ENCODE measurements around the gene SHMT2. TPM values are rescaled to one million over a fixed set of nuclear protein-coding genes. Genes with fewer than 3 reads are reported as not detected.
"Not testable (repeated sequence)": the region's sequence is repeated elsewhere in the genome, so short reads cannot be mapped to it uniquely, and the experiment has no call there.

The SHMT2 gene
- total RNA-seq, 2 experiments from 2014 or later, result 436 to 487 TPM

DNA sequence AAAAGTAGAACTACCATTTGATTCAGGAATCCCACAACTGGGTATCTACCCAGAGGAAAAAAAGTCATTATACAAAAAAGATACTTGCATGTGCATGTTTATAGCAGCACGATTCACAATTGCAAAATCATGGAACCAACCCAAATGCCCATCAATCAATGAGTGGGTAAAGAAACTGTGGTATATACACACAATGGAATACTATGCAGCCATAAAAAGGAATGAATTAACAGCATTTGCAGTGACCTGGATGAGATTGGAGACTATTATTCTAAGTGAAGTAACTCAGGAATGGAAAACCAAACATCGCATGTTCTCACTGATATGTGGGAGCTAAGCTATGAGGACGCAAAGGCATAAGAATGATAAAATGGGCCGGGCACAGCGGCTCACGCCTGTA lies 46.7 kb downstream of the SHMT2 start:
- CTCF ChIA-PET, result interaction anchor here (0.7 to 1.5 kb wide), 3 partner anchors 10 to 62 kb away, joined by 3 to 4 read pairs (median 4); no protein-coding TSS in a partner anchor
- H3K27ac Mint-ChIP-seq; DNase-seq; ATAC-seq; H3K27me3 Mint-ChIP-seq; H3K9me3 Mint-ChIP-seq (ENCODE audit: low read depth); H3K4me3 Mint-ChIP-seq; POLR2A ChIA-PET; intact Hi-C loops (cut with DNase I, micrococcal nuclease): not testable (repeated sequence)
- peaks cover 24% of the 10 kb centered on the region for H3K4me1 Mint-ChIP-seq
- peaks cover 36% of the 10 kb centered on the region for H3K36me3 Mint-ChIP-seq (ENCODE audit: low read depth)

DNA sequence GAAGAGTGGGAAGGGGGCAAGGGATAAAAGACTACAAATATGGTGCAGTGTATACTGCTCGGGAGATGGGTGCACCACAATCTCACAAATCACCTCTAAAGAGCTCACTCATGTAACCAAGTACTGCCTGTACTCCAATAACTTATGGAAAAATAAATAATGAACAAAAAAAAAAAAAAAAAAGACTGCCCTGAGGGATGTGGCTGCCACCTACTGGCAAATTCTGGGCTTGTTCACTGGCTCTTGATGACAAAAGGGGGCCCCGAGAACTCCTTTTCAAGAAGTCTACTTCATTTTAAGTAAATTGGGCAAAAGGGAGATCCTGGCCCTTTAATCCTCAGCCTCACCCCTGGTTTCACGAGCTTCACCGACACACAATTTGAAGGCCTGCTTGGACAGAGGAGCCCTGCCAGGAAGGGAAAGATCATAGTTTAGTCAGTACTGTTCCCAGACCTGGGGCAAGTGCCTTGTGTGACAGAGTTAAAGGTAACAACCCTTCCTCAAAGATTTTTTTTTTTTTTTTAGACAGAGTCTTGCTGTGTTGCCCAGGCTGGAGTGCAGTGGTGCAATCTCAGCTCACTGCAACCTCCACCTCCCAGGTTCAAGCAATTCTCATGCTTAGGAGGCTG lies 47.5 kb downstream of the SHMT2 start:
- Mint-ChIP-seq H3K4me3 (no peak overlapping the region), H3K4me1 (peaks cover 24% of the 10 kb centered on the region), H3K27ac (no peak overlapping the region), H3K36me3 (ENCODE audit: low read depth) (peaks cover 39% of the 10 kb centered on the region), H3K9me3 (ENCODE audit: low read depth) (no peaks in the 10 kb centered on the region), H3K27me3 (no peaks in the 10 kb centered on the region)
- POLR2A ChIA-PET, result no interaction called here
- CTCF ChIA-PET, result interaction anchor here (0.7 to 2.4 kb wide), 6 partner anchors 9 to 181 kb away, joined by 3 to 10 read pairs (median 4); no protein-coding TSS in a partner anchor
- intact Hi-C loops (cut with DNase I, micrococcal nuclease), result no loop called here
- ATAC-seq, result no peak
- peak; percentile 51 for DNase-seq

DNA sequence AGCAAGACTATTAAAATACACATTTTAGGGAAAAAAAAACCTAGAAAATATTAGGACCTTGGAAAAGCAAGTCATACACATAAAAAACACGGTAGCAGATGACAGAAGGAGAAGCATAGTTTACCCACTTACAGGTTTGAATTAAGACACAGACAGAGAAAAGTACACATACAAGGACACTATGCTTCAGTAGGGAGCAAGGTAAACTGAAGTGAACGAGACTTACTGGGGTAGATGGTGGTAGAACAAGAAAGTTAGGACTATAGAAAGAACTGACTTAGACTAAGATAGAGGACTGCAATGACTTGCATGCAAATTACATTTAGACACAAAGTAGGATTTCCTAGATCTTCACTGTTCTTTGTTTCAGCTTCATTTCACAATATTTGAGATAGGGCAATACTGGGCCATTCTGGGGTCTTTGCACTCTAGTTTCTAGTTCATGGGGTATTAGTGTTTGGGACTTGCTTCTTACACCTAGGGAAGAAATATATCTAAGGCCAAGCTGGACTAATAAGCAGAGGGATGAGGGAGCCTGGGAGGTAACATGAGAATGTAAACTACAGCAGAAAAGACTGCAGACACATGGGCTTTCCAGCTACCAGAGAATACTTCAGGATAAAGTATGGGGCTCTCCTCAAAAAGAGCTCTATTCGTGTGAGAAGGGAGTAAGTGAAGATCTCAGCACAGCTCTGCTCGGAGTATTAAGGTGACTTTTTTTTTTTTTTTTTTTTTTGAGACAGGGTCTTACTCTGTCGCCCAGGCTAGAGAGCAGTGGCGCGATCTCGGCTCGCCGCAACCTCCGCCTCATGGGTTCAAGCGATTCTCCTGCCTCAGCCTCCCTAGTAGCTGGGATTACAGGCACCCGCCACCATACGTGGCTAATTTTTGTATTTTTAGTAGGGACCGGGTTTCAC lies 49.2 kb downstream of the SHMT2 start:
- intact Hi-C loops (cut with DNase I, micrococcal nuclease), result no loop called here
- ChIA-PET CTCF (interaction anchor here (1.3 to 2.6 kb wide), 3 partner anchors 11 to 180 kb away, joined by 5 to 10 read pairs (median 10); partner anchors contain the start of gene GLI1), POLR2A (interaction anchor here (0.5 kb wide), 1 partner anchor 215 kb away, joined by 7 read pairs; no protein-coding TSS in a partner anchor)
- Mint-ChIP-seq H3K27ac (peak overlapping the region; percentile 30), H3K4me1 (peaks cover 24% of the 10 kb centered on the region), H3K4me3 (no peak overlapping the region), H3K36me3 (ENCODE audit: low read depth) (peaks cover 46% of the 10 kb centered on the region), H3K27me3 (no peaks in the 10 kb centered on the region), H3K9me3 (ENCODE audit: low read depth) (no peaks in the 10 kb centered on the region)
- ATAC-seq (no peak), DNase-seq (no peak)

DNA sequence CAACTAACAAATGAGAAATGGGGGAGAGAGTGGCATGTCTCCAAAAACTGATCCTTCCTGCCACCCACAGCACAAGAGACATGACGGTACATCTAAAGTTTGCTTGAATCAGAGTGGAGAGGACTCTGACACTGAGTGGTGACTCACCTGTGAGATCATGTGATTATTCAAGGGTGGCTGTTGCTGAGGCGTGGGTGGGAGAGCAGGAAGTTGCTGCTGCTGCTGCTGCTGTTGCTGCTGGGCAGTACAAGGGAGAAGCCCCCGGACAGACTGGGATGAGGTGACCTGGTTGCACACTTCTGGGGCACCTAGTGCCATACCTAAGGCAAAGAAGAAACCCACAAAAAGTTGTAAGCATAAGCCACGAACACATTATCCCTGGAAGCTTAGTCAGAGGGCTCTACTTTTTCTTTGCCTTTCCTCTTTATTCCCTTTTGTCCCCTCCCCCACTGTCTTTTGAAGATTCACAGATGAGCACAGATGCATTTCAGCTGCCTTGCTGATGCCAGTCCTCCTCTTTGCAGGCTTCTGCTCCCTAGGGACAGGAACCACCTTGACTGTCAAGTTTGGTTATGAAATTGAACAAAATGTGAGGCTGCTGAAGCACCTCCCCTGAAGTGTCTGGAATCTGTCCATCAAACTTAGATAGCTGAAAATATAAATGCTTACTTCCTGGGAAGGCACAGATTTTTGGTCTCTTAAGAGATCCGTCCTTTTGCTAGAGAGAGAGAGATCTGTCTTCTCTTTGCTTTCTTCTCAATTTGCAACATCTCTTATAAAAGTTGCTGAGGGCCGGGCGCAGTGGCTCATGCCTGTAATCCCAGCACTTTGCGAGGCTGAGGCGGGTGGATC lies 50.9 kb downstream of the SHMT2 start:
- ChIA-PET CTCF (interaction anchor here (0.6 to 2.6 kb wide), 7 partner anchors 10 to 123 kb away, joined by 3 to 10 read pairs (median 4); no protein-coding TSS in a partner anchor), POLR2A (no interaction called here)
- Mint-ChIP-seq H3K4me3 (peak overlapping the region; percentile 69), H3K4me1 (peaks cover 23% of the 10 kb centered on the region), H3K9me3 (ENCODE audit: low read depth) (no peaks in the 10 kb centered on the region), H3K27ac (peak overlapping the region; percentile 94), H3K36me3 (ENCODE audit: low read depth) (peaks cover 42% of the 10 kb centered on the region), H3K27me3 (no peaks in the 10 kb centered on the region)
- DNase-seq (peak; percentile 88), ATAC-seq (peak; percentile 99)
- intact Hi-C loops (cut with DNase I, micrococcal nuclease), result loop anchor here (1.0 kb wide), 5 partner anchors 37 to 267 kb away; partner anchors contain the start of genes R3HDM2 (in 2 of the 2), DCTN2 (in 1 of the 2) and GLI1 (in 1 of the 2)

DNA sequence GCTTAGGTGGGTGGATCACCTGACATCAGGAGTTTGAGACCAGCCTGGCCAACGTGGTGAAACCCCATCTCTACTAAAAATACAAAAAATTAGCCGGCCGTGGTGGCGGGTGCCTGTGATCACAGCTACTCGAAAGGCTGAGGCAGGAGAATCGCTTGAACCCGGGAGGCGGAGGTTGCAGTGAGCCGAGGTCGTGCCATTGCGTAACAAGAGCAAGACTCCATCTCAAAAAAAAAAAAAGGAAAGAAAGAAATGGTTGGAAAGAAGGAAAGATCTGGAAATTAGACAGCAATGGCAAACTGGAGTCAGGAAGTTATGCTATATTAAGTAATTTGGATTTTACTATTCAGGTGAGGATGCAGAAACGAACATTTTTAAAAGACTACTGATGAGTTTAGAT lies 52.6 kb downstream of the SHMT2 start:
- POLR2A ChIA-PET; H3K27ac Mint-ChIP-seq; H3K27me3 Mint-ChIP-seq; H3K9me3 Mint-ChIP-seq (ENCODE audit: low read depth); ATAC-seq; intact Hi-C loops (cut with DNase I, micrococcal nuclease); DNase-seq; H3K4me3 Mint-ChIP-seq: not testable (repeated sequence)
- Mint-ChIP-seq H3K4me1 (peaks cover 21% of the 10 kb centered on the region), H3K36me3 (ENCODE audit: low read depth) (peaks cover 38% of the 10 kb centered on the region)
- CTCF ChIA-PET, result interaction anchor here (1.4 kb wide), 1 partner anchor 170 kb away, joined by 4 read pairs; no protein-coding TSS in a partner anchor

Small RNA genes lying within 50 kb of the gene (microRNA-seq; reads per million reads assigned to microRNA genes)
- 1.1 reads per million for gene MIR1228 (ENCODE audit: borderline replicate concordance)

Other genes starting within 250 kb of the SHMT2 start
- gene ZBTB39, start 223.2 kb upstream of the SHMT2 start, total RNA-seq, result 1 to 10 TPM; 6.4 to 6.6 TPM
- gene TAC3, start 213.2 kb upstream of the SHMT2 start, total RNA-seq, result under 1 TPM; 0.37 to 0.63 TPM
- gene MYO1A, start 179.6 kb upstream of the SHMT2 start, total RNA-seq, result 1 to 10 TPM; 2.4 to 2.6 TPM
- 10 to 100 TPM; 79.0 to 81.1 TPM for gene NEMP1, start 150.9 kb upstream of the SHMT2 start, total RNA-seq
- 10 to 100 TPM; 46.8 to 48.6 TPM for gene NAB2, start 140.6 kb upstream of the SHMT2 start, total RNA-seq
- 100 to 1,000 TPM; 250 to 288 TPM for gene STAT6, start 118.3 kb upstream of the SHMT2 start, total RNA-seq
- 1 to 10 TPM; 1.8 to 2.7 TPM for gene LRP1, start 101.2 kb upstream of the SHMT2 start, total RNA-seq
- gene LRP1-AS, start 82.1 kb upstream of the SHMT2 start, total RNA-seq, result not detected
- under 1 TPM; 0.41 to 0.51 TPM for gene NXPH4, start 12.9 kb upstream of the SHMT2 start, total RNA-seq
- 1 to 10 TPM; 2.5 to 2.8 TPM for gene STAC3, start 21.5 kb downstream of the SHMT2 start, total RNA-seq
- 10 to 100 TPM; 45.9 to 52.5 TPM for gene R3HDM2, start 201.3 kb downstream of the SHMT2 start, total RNA-seq
- not detected for gene INHBC, start 205.1 kb downstream of the SHMT2 start, total RNA-seq
- 1 to 10 TPM; 1.2 to 1.5 TPM for gene INHBE, start 225.6 kb downstream of the SHMT2 start, total RNA-seq
- under 1 TPM; 0.40 to 0.73 TPM for gene GLI1, start 230.1 kb downstream of the SHMT2 start, total RNA-seq